DND-41 (cell line): ENCODE results near the gene ELF4.
"Not testable (repeated sequence)": the region's sequence is repeated elsewhere in the genome, so short reads cannot be mapped to it uniquely, and the experiment has no call there.

Experiments
- EZH2 ChIP-seq: IDR thresholded peaks from 3 replicates; pipeline ENCODE4 v1.6.1; 2012; ENCODE audit warnings: borderline replicate concordance, low read depth, mild to moderate bottlenecking, moderate library complexity, low read length, inconsistent platforms; ENCODE audit not compliant: severe bottlenecking
- TF ChIP-seq, protein P1 (sequence below): IDR thresholded peaks from 2 replicates; pipeline ENCODE4 v1.5.1; 2012; ENCODE audit warnings: borderline replicate concordance, low read length, moderate library complexity, mild to moderate bottlenecking; ENCODE audit not compliant: poor library complexity, severe bottlenecking; ENCODE audit errors: extremely low read depth

DNA sequence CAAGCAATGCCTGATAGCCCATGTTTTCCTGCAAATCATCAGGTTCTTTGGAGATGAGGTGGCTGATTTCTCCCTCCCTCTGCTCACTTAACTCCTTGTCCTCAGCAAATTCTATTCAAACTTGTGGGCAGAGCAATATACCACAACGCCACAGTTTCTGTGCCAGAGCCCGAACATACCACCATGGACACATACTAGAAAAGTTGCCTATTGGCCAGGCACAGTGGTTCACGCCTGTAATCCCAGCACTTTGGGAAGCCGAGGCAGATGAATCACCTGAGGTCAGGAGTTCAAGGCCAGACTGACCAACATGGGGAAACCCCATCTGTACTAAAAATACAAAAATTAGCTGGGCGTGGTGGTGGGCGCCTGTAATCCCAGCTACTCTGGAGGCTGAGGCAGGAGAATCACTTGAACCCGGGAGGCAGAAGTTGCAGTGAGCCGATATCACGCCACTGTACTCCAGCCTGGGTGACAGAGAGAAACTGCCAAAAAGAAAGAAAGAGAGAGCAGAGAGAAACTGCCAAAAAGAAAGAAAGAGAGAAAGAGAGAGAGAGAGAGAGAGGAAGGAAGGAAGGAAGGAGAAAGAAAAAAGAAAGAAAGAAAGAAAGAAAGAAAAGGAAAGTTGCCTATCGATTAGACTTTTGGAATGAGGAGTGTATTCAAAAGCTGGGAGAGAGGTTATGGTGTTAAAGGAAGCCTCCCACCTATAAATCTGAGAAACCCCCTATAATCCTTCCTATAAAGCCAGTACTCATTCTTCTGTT lies 5.0 kb upstream of the ELF4 start:
- not testable (repeated sequence) for TF ChIP-seq EZH2
- TF ChIP-seq, protein P1, sequence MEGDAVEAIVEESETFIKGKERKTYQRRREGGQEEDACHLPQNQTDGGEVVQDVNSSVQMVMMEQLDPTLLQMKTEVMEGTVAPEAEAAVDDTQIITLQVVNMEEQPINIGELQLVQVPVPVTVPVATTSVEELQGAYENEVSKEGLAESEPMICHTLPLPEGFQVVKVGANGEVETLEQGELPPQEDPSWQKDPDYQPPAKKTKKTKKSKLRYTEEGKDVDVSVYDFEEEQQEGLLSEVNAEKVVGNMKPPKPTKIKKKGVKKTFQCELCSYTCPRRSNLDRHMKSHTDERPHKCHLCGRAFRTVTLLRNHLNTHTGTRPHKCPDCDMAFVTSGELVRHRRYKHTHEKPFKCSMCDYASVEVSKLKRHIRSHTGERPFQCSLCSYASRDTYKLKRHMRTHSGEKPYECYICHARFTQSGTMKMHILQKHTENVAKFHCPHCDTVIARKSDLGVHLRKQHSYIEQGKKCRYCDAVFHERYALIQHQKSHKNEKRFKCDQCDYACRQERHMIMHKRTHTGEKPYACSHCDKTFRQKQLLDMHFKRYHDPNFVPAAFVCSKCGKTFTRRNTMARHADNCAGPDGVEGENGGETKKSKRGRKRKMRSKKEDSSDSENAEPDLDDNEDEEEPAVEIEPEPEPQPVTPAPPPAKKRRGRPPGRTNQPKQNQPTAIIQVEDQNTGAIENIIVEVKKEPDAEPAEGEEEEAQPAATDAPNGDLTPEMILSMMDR, result not testable (repeated sequence)
